Activated T-cell treated with anti-CD3 and anti-CD28 coated beads for 1 hour (primary cell): ENCODE results near the gene RPGR.

Experiments
- DNase-seq: peaks from one replicate; pipeline ENCODE4 v3.0.0-alpha.2; 2020; ENCODE audit warnings: low read depth

The RPGR gene

DNA sequence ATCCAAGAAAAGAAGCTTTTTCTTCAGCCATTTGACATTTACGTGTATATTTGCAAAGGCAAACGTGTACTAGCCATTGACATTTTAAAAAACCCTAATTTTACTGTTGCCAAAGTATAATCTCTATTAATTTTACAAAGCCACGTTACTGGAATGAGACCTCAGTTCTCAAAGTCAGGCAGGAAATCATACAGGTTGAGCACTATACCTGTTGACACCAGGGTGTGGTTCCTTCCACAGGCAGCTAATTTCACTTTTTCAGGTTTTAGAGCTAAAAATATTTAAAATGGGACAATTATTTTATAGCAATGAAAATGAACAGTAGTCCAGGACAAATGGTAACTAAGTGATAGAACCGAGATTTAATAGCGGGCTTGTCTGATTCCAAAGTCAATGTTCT, 6.5 kb downstream of the RPGR start:
- DNase-seq = no peak

DNA sequence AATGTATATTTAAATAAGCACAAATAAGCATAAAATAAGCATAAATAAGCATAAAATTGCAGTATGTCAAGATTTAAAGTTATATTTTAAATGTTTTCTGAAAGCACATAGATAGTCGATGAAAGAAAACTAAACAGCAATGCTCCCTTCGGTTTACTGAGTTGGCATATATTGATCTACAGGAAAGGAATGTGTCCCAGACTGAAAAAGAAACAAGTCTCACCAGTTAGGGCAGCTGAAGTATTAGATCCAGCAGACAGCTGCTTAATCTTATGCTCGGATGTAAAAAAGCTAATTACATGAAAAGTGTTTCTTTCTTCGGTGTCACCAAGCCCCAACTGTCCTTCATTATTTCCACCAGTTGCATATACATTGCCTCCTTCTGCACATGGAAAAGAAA, 8.7 kb downstream of the RPGR start:
- DNase-seq = no peak

DNA sequence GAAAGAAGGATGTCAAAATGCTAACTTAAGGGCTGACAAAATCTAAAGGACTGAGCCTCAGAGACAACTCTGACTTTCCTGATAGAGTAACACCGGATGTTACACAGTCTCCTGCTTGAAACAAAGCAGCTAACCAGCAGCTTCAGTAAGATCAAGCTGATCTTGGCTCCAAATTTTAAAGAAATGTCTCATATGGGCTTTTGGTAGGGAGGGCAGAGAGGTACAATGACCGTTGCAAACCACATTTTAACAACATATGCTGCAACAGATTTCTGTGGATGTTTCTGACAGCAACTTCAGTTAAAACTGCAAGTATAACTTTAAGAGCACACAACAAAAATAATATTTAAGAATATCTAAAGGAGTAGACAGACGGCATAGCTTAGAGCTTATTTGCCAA, 9.1 kb downstream of the RPGR start:
- no peak for DNase-seq

DNA sequence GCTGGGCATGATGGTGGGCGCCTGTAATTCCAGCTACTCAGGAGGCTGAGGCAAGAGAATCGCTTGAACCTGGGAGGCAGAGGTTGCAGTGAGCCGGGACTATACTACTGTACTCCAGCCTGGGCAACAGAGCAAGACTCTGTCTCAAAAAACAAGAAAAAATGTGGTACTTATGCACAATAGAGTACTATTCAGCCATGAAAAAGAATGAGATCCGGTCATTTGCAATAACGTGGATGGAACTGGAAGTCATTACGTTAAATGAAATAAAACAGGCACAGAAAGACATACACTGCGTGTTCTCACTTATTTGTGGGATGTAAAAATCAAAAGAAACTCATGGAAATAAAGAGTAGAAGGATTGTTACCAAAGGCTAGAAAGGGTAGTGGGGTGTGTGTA, 12.1 kb downstream of the RPGR start:
- no peak for DNase-seq

DNA sequence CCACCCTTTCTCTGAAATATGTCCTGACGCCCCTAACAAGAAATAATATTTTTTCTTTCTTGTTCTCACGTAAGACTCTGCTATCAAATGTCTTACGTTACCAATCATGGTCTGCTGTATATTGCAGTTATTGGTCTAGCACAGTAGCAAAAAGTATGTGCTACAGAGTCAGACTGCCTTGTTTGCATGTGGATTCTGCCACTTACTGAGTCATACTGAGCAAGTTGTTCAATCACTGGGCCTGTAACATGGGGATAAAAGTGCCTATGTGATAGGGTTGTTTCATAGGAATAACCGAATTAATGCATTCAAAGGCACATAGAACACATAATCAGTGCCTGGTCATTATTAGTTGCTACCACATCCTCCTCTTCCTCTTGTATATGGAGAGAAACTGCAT, 14.1 kb downstream of the RPGR start:
- no peak for DNase-seq

DNA sequence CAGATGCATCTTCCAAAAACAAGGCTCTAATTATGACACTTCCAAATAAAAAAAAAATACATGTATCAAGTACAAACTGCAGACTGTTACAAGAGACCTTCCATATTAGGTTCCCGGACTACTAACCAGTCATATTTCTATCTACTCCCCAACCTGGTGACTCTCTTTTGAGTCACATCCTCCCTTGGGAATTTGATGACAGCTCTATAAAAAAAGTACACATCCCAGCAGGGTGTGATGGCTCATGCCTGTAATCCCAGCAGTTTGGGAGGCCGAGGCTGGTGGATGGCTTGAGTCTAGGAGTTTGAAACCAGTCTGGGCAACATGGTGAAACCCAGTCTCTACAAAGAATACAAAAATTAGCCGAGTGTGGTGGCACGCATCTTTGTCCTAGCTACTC, 14.9 kb downstream of the RPGR start:
- no peak for DNase-seq

DNA sequence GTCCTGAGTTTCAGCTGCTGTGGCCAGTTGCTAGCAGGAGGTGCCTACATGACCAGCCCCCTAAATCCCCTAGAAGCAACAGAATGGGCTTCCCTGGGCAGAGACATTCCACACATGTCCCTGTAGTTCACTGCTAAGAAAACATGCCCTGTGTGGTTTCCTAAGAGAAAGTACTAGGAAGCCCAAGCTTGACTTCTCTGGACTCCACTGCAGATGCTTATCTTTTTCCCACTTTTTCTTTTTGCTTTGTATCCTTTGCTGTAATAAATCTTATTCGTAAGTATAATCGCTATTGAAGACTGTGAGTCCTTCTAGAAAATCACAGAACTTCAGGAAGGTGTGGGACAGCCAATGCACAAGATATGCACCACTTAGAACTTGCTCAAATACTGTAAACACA, 15.6 kb downstream of the RPGR start:
- no peak for DNase-seq

DNA sequence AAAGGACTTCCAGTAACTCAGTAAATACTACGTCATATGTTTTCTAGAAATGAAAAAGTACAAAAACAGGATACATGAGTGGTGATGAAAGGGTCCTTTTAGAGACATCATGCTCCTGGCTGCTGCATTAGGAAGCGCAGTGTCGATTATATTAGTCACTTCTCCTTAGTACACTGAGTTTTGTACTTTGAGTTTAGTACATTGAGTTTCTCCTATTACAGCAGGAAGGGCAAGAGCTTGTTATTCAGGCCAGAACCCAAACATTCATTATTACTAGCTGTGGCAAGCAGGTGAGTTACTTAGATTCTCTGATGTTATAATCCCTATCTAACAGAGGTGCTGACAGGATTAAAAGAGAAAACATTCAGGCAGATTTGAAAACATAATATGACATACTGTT, 21.3 kb downstream of the RPGR start:
- DNase-seq = no peak

DNA sequence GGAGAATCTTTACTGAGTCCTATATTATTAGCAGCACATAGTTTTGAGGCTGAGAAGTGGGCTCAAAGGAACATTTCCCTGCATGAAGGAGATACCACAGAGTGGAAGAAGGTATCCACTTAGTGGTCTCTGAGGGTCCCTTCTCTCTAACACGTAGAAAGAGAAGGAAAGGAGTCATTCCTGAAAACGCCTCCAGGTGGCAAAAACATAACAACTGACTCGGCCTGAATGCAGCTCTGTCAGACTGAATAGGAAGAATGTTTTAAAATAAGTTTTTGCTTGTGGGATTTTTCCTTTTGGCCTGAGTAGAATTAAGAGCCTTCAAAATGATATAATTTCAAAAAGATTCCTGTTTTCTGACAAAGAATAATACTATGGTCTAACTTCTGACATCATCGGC, 23.3 kb downstream of the RPGR start:
- no peak for DNase-seq

DNA sequence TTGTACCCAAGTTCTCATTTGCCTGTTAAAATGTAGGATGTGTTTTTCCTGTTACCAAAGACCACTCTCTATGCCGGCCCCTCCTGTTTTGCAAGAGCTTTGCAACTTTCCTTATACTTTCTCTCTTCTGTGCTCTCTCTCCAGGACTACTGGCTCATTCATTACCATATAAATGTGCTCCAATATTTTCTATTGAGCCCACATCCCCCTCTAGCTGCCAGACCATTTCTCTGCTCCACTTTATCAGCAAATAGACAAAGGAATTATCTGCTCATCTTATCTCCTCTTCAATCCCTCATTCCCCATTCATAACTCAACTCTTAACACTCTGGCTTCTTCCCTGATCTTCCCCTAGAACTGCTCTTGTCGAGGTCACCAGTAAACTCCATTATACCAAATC, 33.6 kb downstream of the RPGR start:
- no peak for DNase-seq

DNA sequence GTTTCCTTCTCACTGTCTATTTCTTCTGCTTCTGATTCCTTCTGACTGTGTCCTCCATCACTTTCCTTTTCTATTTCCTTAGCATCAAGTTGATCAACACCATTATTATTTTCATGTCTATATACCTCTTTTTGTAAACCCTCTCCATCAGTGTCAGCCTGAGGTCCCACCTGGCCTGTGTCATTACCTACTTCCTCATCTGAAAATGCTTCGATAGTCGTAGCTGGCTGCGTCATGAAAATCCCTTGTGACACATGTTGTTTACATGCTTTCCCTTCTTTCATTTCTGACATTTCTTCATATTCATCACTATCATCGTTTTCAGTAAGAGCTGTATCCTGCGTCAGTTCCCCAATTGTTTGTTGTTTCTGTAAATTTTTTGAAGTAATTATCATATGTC, 39.6 kb downstream of the RPGR start:
- no peak for DNase-seq

DNA sequence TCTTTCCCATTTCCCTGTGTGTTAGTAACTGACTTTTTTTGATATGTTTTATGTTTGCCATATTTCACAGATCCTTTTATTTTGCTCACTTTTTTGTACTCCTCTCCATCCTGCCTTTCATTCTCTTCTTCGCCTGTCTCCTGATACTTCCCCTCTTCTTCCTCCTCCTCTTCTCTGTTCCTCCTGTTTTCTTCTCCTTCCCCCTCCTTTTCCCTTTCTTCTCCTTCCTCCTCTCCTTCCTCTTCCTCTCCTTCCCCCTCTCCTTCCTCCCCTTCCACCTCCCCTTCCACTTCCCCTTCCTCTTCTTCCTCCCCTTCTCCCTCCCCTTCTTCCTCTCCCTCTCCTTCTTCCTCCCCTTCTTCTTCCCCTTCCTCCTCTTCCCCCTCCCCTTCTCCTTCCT, 41.7 kb downstream of the RPGR start:
- no peak for DNase-seq

DNA sequence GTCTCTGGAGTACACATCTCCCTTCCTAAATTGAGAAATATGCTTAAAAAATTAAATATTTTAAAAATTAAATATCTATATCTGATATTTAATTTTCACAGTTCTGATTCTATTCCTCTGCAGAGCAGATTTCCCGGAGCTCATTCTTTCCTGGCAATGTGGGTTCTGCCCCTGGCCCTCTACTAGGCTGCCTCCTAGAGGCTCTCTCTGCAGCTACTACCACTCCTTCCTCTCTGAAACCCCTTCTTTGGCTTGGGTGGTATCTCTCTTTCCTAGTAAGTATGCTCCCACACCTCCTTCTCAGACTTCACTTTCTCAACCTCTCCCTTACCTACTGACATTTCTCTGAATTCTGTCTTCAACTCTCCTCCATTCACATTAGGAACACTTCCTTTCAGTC, 45.3 kb downstream of the RPGR start:
- DNase-seq = no peak

DNA sequence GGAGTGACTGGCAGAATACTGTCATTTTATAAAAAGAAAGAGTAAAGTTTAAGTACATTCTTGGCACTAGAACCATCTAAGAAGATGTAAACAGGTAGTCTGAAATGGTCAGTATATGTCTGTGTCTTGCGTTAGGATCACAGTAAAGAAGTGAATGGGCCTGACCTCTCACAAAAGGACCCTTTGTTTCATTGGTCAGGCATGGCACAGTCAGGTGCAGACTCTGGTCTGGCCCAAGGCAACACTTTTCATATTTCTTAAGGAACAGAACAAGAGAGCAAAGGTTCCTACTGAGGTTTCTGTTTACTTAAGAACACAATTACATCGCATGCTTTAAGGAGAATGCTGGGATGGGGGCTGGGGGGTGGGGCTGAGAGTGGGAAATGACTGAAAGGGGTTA, 48.1 kb downstream of the RPGR start:
- DNase-seq = no peak

DNA sequence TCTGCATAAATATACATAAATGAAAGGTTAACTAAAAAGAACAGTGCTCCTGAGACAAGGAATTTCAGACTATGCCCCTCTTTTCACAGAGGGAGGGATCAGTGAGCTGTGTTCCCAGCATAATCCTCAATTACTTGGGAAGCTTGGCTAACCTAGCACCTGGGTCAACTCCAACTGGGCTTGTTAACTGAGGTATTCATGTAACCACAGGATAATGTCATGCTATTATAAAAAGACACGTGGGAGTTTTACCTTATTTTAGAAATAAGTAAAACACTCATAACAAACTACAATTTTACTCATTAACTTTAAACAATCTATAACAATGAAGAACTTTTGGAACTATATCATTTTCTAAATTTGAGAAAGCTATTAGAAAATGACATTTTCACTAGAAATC, 48.6 kb downstream of the RPGR start:
- DNase-seq = no peak

DNA sequence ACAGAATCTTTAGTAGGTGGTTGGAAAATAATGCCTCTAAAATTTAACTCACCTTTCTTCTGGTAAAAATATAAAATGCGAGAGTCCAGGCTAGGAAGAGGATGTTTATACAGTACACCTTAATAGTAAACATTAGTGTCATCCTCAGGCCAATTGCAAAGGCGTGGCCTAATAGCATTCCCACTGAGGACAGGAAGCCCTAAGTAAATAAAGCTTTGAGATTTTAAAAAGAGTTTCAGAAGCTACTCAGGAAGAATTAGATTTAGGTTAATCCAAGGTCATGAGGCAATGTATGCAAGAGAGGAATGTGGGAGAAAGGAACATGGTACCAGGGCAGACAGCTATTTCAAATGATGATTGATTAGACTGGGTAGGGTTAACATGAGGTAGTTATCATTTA, 49.5 kb downstream of the RPGR start:
- no peak for DNase-seq

DNA sequence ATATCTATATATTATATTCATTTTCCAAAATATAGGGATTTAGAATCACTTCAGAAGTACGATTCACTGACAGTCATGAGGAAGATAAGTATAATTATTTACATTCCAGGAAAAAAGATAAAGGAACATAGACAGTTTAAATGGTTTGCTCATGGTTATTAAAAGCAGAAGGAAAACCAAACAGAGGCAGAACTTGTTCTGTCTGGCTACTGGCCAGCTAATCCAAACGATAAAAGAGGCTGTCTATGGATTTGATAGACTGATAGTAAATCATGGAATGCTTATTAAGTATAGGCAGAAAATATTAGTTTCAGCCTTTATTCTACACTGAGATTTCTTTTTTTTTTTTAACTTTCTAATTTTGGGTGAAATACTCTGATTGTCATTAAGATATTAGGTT, 50.2 kb downstream of the RPGR start:
- no peak for DNase-seq

DNA sequence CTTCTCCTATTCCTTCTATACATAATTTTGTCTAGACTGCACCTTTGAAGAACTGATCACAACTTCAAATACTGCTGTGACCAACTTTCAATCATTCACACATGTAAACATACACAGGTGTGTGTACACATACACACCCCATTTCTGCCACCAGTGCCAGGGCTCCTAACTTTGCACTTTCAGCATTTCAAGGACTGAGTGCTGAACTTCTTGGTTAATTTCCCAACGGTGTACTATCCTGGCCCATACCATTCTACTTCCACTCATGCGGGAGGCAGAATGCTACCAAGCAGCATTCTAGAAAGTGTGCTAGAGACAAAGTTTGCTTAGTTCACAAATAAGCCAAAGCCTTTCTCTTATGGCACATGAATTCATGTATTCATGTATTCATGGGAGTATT, 51.2 kb downstream of the RPGR start:
- DNase-seq = no peak

DNA sequence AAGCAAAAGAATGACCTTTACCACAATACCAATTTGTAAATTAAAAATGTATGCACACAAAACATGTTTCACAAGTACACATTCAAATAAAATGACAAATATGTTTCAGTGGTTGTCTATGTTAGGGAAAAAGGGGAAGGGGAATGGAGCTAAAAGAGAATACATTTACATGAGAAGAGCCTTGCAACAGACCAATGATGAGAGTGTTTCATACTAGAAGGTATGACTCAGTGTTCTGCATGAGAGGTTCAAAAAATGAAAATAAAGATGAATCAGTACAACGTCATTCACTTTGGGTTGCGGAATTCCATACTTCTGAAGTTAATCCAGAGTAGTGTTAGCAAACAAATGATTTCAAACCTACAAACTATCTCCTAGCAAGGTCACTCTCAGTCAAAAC, 51.7 kb downstream of the RPGR start:
- DNase-seq = no peak

DNA sequence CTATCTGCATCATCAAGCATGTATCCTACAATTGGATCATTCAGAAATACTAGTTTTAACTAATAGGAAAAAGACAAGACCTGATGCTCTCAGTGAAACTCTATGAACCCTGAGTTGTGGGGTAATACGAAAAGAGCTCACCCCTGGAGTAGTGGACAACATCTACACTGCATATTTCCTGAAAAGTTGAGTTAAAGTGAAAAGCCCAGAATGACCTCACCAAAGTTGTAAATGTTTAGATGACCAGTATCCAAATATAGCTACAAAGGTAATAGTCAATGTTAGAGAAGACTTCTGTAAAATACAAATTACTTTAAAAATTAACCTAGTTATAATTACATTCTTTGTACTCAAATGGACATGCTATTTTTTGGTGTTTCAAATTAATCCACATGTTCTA, 53.9 kb downstream of the RPGR start:
- no peak for DNase-seq

DNA sequence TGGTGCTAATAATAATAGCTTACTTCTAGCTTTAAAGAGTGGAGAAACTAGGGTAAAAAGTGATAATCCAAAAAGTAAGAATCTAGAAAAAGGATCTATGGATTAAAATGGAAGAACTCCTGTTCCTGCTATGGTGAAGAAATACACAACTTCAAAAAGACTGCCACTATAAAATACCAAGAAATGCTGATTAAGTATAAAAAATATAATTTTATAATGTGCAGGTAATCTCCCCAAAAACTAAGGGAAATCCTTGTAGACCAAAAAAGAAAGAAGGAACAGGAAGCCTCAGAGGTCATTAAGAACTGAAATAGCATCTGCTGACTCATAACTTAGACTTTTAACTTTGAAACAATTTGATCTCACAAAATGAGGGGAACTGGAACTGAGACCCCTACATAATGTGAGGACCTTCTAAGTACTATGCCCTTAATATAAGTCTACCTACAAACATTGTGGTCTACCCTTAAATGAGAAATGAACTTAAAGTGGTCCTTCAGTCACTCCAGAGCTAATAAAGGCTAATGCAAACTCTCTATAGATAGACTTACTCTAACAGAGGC, 56.1 kb downstream of the RPGR start:
- DNase-seq = no peak

DNA sequence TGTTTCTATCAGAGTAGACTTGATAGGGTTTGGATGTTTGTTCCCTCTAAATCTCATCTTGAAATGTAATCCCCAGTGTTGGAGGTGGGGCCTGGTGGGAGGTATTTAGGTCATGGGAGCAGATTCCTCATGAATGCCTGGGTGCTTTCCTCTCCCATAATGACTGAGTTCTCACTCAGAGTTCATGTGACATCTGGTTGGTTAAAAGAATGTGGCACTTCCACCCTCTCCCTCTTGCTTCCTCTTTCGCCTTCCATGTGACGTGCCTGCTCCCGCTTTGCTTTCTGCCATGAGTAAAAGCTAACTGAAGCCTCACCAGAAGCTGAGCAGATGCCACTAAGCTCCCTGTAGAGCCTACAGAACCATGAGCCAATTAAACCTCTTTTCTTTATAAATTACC, 59.3 kb downstream of the RPGR start:
- DNase-seq = no peak

DNA sequence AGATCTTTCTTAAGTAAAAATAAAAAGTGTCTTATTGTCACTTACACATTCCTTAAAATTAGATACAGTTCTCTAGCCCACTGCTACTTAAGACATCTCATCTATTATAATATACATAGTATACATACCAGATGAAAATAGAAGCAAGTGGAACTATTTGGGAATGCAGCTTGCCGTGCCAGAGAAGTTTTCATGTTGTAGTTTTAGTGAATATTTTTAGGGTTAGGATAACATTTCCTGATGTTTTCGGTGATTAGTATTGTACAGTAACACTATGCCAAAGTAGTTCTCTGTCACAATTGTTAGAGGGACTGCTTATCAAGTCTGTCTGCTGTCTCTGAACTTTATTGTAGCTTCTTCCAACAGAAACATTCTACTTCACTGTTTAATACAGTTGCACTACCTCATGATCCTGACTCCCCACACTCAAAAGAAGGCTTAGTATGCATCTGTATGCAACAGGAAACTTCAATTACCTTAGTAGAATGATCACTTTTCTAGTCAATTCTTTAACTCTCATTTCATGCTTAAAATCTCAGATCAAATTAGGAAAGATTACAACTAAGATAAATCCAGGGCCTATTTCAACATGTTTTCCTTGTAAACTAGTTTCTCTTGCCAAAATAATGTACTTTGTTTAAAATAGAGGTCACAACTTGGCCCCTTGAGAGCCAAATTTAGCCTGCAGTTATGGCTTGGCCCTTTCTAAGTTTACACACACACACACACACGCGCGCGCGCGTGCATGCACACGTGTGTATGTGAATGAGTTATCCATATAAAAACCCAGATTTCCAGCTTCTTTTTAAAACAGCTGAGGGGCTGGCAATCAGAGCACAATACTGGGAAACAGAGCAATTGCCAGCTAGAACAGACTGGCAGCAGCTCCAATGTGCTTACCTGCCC, 64.3 kb downstream of the RPGR start:
- no peak for DNase-seq

DNA sequence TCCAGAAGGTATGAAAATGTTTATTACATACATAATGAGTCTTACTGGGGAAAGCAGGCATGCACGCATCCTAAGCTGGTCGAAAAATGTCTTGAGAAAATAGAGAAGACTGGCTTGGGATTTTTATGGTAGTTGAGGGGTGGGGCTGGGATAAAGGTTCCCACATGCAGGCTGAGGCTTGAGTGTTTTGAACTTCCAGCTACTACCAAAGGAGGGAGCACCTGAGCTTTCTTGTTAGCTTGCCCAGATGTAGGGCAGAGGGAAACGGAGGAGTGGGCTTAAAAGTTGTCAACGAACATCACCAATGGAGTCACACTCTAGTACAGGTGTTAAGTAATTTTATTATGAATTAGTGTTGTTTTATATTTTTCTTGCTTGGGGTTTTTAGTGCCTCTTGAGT, 67.1 kb downstream of the RPGR start:
- no peak for DNase-seq
